GM18499 (cell line): ENCODE measurements around the gene CPA1.
"Not testable (repeated sequence)": the region's sequence is repeated elsewhere in the genome, so short reads cannot be mapped to it uniquely, and the experiment has no call there.

Experiments
- ATAC-seq: cut with Tn5 transposase; IDR thresholded peaks from one replicate; pipeline ENCODE4 v1.9.1; 2021; ENCODE audit warnings: moderate number of reproducible peaks; ENCODE audit not compliant: insufficient read depth, unreplicated experiment

CPA1 gene

GRCh38 chr7:130371046-130371445, 9.2 kb upstream of the CPA1 start:
- ATAC-seq, result no peak

- ATAC-seq, result no peak
Measured at GRCh38 chr7:130372402-130373165, 7.7 kb upstream of the CPA1 start.

- ATAC-seq, result no peak
Measured at GRCh38 chr7:130374507-130374906, 5.8 kb upstream of the CPA1 start.

- ATAC-seq, result not testable (repeated sequence)
Measured at GRCh38 chr7:130376461-130376860, 3.8 kb upstream of the CPA1 start.

GRCh38 chr7:130377178-130377577, 3.1 kb upstream of the CPA1 start:
- no peak for ATAC-seq

GRCh38 chr7:130379019-130379418, 1.3 kb upstream of the CPA1 start:
- ATAC-seq, result no peak

- no peak for ATAC-seq
Measured at GRCh38 chr7:130379532-130379920, 768 bp upstream of the CPA1 start.

- ATAC-seq, result no peak
Measured at GRCh38 chr7:130380861-130381455, 664 bp downstream of the CPA1 start.

GRCh38 chr7:130381468-130382312, 1.4 kb downstream of the CPA1 start:
- no peak for ATAC-seq

- ATAC-seq, result no peak
Measured at GRCh38 chr7:130383187-130383980, 3.1 kb downstream of the CPA1 start.

GRCh38 chr7:130384371-130384801, 4.1 kb downstream of the CPA1 start:
- no peak for ATAC-seq

GRCh38 chr7:130384841-130385599, 4.7 kb downstream of the CPA1 start:
- no peak for ATAC-seq

GRCh38 chr7:130385600-130386066, 5.3 kb downstream of the CPA1 start:
- no peak for ATAC-seq

GRCh38 chr7:130386876-130387275, 6.6 kb downstream of the CPA1 start:
- no peak for ATAC-seq

GRCh38 chr7:130387306-130387627, 7.0 kb downstream of the CPA1 start:
- no peak for ATAC-seq

GRCh38 chr7:130387628-130388403, 7.5 kb downstream of the CPA1 start:
- ATAC-seq, result no peak

GRCh38 chr7:130388671-130389070, 8.4 kb downstream of the CPA1 start:
- no peak for ATAC-seq

- no peak for ATAC-seq
Measured at GRCh38 chr7:130390486-130390885, 10.2 kb downstream of the CPA1 start.

GRCh38 chr7:130393101-130393561, 12.8 kb downstream of the CPA1 start:
- no peak for ATAC-seq
